ENCODE measurements around the gene TMEM80. TPM values are rescaled to one million over a fixed set of nuclear protein-coding genes. Genes with fewer than 3 reads are reported as not detected.

The TMEM80 gene
- total and polyA plus RNA-seq, 2 of the 8 experiments (the other 6 are each of a cell fraction or from before 2014, with no cell fraction given): 8.0 to 16.3 TPM

GRCh38 chr11:720642-721246, 25.1 kb downstream of the TMEM80 start:
- H3K79me2 ChIP-seq (ENCODE audit: control insufficient read depth in 1 of 2, insufficient read depth in 2 of 2, low read length in 2 of 2): no peaks in the 10 kb centered on the region
- H2BK120ac ChIP-seq (replicated peaks; ENCODE audit: low read depth, low read length): no peak overlapping the region
- WGBS, 2 experiments (ENCODE audit: extremely low coverage in 1 of 2, insufficient coverage in 1 of 2, insufficient read length in 1 of 2, insufficient replicate concordance in 2 of 2, low coverage in 1 of 2, low lambda C conversion rate in 2 of 2, missing lambda C conversion rate in 1 of 2): 36% methylated on average over 8 of the region's 53 CpGs; no CpG with 5 or more reads in 1 of the 2 experiments
- no peak overlapping the region for H3K23ac ChIP-seq (ENCODE audit: insufficient read length)
- no peak overlapping the region for H3K4ac ChIP-seq (replicated peaks; ENCODE audit: insufficient read length, low read depth, low read length)
- peak overlapping the region; percentile 25 to 79; a peak in 3 of 4 replicates for H3K4me2 ChIP-seq (ENCODE audit: insufficient read depth in 1 of 2, low read depth in 2 of 2, low read length in 2 of 2)
- no peak overlapping the region for H3K27ac ChIP-seq (ENCODE audit: low read depth, low read length)
- DNase-seq (ENCODE audit: low read depth in 1 of 2, low spot score in 2 of 2) (peak in 1 of 2 experiments; percentile 86), FAIRE-seq (no peak)
- ChIA-PET CTCF (ENCODE audit: partially characterized antibody) (interaction anchor here (0.5 to 15.4 kb wide), 11 partner anchors 9 to 90 kb away, joined by 3 to 395 read pairs (median 6); partner anchors contain the start of genes EPS8L2, TALDO1 and TMEM80), POLR2A (ENCODE audit: partially characterized antibody) (interaction anchor here (0.6 to 3.5 kb wide), 9 partner anchors 18 to 185 kb away, joined by 3 to 25 read pairs (median 3); partner anchors contain the start of genes DRD4, HRAS and TALDO1)
- 0 out of 2 replicates have a peak overlapping the region, but pooled peaks have one; percentile 49 for H2BK5ac ChIP-seq (ENCODE audit: low read depth, low read length)
- H3K14ac ChIP-seq (ENCODE audit: insufficient read length): no peak overlapping the region
- no peaks in the 10 kb centered on the region for H3K36me3 ChIP-seq (ENCODE audit: control insufficient read depth in 2 of 4, insufficient read depth in 4 of 4, low read length in 3 of 4)
- H3K9me3 ChIP-seq (ENCODE audit: insufficient read depth in 2 of 2, low read depth in 1 of 2, low read length in 1 of 2): no peaks in the 10 kb centered on the region
- no peak overlapping the region for H4K91ac ChIP-seq (replicated peaks; ENCODE audit: insufficient read length, low read length)
- no peaks in the 10 kb centered on the region for H4K20me1 ChIP-seq (replicated peaks in 1 of 2; ENCODE audit: control insufficient read depth in 1 of 2, insufficient read depth in 2 of 2, low read length in 2 of 2)
- H3K79me1 ChIP-seq (ENCODE audit: low read depth, low read length): no peaks in the 10 kb centered on the region
- H3K4me1 ChIP-seq (replicated peaks in 1 of 4; ENCODE audit: control insufficient read depth in 3 of 4, insufficient read depth in 4 of 4, low read length in 3 of 4): peaks cover 0 to 12% (median 7%) of the 10 kb centered on the region in 4 experiments; a peak in 5 of 7 replicates
- H4K5ac ChIP-seq (ENCODE audit: insufficient read length, low read depth, low read length): no peak overlapping the region
- H2BK15ac ChIP-seq (ENCODE audit: low read length): no peak overlapping the region
- no peak overlapping the region for H2BK20ac ChIP-seq (ENCODE audit: low read length)
- H4K8ac ChIP-seq (ENCODE audit: extremely low read depth, insufficient read depth, low read length): no peak overlapping the region
- H3K4me3 ChIP-seq (ENCODE audit: extremely low read depth in 1 of 4, insufficient read depth in 2 of 4, low read depth in 3 of 4, low read length in 4 of 4): peak overlapping the region in 3 of 4 experiments; percentile 19 to 49 (median 36); a peak in 5 of 8 replicates
- H2AFZ ChIP-seq (ENCODE audit: low read length): no peak overlapping the region
- peak overlapping the region; percentile 63; the same call in 1 of the 2 replicates for H2BK12ac ChIP-seq (ENCODE audit: low read depth, low read length)
- peaks cover 0 to 8% (median 8%) of the 10 kb centered on the region in 4 experiments; a peak in 4 of 7 replicates for H3K27me3 ChIP-seq (replicated peaks in 1 of 4; ENCODE audit: control insufficient read depth in 3 of 4, extremely low read depth in 1 of 4, insufficient read depth in 3 of 4, low read length in 3 of 4)
- H3K23me2 ChIP-seq (ENCODE audit: low read depth, low read length): peaks cover 4% of the 10 kb centered on the region; the same call in 1 of the 2 replicates
- H3K18ac ChIP-seq (ENCODE audit: extremely low read depth, low read length): peak overlapping the region; percentile 51
- H3K9ac ChIP-seq (replicated peaks in 1 of 4; ENCODE audit: extremely low read depth in 1 of 4, low read depth in 3 of 4, low read length in 3 of 4): no peak overlapping the region
- no peak overlapping the region for H2AK5ac ChIP-seq (ENCODE audit: low read depth, low read length)
- no peak overlapping the region for H3K56ac ChIP-seq (replicated peaks; ENCODE audit: insufficient read length, low read depth, low read length)
- no peak for TF ChIP-seq NANOG (IDR thresholded peaks at IDR 0.05; ENCODE audit: insufficient read depth, low read depth, low read length, poor library complexity, severe bottlenecking)
- no peak for TF ChIP-seq PHF8 (conservative IDR thresholded peaks at IDR 0.05; ENCODE audit: low read depth, low read length)
- TF ChIP-seq MAFK (IDR thresholded peaks at IDR 0.05; ENCODE audit: low read depth, low read length): no peak
- no peak for TF ChIP-seq CBX8 (IDR thresholded peaks at IDR 0.05; ENCODE audit: borderline replicate concordance, low read depth, low read length)
- TF ChIP-seq EZH2 (IDR thresholded peaks at IDR 0.05; ENCODE audit: low read depth, low read length, severe bottlenecking): no peak
- peak in 1 of 2 experiments; percentile 40; a peak in 1 of 4 replicates for TF ChIP-seq RAD21 (IDR thresholded peaks at IDR 0.05 in 1 of 2, conservative IDR thresholded peaks at IDR 0.05 in 1 of 2; ENCODE audit: low read depth in 2 of 2, low read length in 2 of 2)
- no peak for TF ChIP-seq KDM5A (IDR thresholded peaks at IDR 0.05; ENCODE audit: low read length)
- no peak for TF ChIP-seq CBX5 (IDR thresholded peaks at IDR 0.05; ENCODE audit: low read depth, low read length)
- TF ChIP-seq KDM4A (IDR thresholded peaks at IDR 0.05; ENCODE audit: low read depth, low read length, severe bottlenecking): no peak
- TF ChIP-seq GABPA (IDR thresholded peaks at IDR 0.05; ENCODE audit: borderline replicate concordance, insufficient read depth, low read length): no peak
- TF ChIP-seq TBP (IDR thresholded peaks at IDR 0.05; ENCODE audit: low read depth, low read length): peak; percentile 29; the same call in 1 of the 2 replicates
